GM12892 (cell line): ENCODE data around the gene TEX51. TPM values are rescaled to one million over a fixed set of nuclear protein-coding genes. Genes with fewer than 3 reads are reported as not detected.

Experiments used
- DNase-seq: peaks from one replicate; pipeline ENCODE4 v3.0.0; 2011; ENCODE audit not compliant: insufficient read length
- FAIRE-seq: peaks from 2 replicates; lab custom pipeline; 2011; peaks lifted over from hg19 to GRCh38; lab: Jason Lieb, UNC
- POLR2A ChIP-seq: IDR thresholded peaks from 2 replicates; pipeline ENCODE4 v1.6.1; 2011; ENCODE audit warnings: low read depth, low read length, control low read depth
- POLR2AphosphoS5 ChIP-seq: IDR thresholded peaks from 2 replicates; pipeline ENCODE4 v1.6.1; 2011; ENCODE audit warnings: low read depth, low read length, control low read depth
- TAF1 ChIP-seq: IDR thresholded peaks from 2 replicates; pipeline ENCODE4 v1.6.1; 2011; ENCODE audit warnings: low read depth, mild to moderate bottlenecking, control low read depth, low read length, borderline replicate concordance
- polyA plus RNA-seq: library from polyadenylated mRNA; unstranded; fragments of >200 nt; gene quantifications from one replicate; pipeline ENCODE4 v1.2.1, GENCODE V29; 2012; ENCODE audit warnings: missing spikeins, inconsistent platforms; ENCODE audit not compliant: missing spikeins

TEX51 gene
- polyA plus RNA-seq = not detected

DNA sequence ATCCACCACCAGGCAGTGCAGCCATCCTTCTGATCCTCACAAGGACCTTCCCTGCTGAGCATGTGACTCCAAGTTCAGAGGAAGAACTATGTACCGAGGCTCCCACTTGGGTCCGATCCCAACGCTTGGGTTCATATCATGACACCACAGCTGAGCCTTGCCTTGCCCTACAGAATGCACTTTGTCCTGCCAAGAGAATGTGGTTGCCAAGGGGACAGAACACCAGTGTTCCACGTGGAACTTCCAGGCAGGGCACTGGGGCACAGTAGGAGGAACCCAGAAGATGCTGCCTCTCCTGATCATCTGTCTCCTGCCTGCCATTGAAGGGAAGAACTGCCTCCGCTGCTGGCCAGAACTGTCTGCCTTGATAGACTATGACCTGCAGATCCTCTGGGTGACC is at the start of gene TEX51:
TEX51 (plus strand) TSS at position 255 of the 400 bp plus-strand sequence; CDS start at position 284, 29 bp downstream.
- no peak for FAIRE-seq
- DNase-seq = no peak
- TF ChIP-seq POLR2AphosphoS5 = no peak
- TF ChIP-seq TAF1 = no peak
- TF ChIP-seq POLR2A = no peak

DNA sequence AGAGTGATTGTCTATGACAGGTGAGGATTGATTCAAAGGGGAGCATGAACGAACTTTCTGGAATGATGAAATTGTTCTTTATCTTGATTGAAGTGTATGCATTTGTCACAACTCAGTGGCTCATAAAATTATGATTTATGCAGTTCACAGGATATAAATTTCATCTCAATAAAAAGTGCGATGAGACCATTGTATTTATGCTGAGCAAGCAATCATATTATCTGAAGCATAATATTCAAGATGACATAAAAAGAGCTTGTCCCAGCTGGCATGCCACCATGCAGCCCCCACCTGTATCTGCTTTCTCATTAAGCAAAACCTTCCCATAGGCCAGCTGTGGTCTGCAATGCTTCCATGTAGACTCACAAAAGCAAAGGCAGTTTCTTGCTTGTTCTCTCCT is 49.6 kb upstream of the TEX51 start:
- no peak for FAIRE-seq
- TF ChIP-seq POLR2A (no peak), POLR2AphosphoS5 (no peak), TAF1 (no peak)

DNA sequence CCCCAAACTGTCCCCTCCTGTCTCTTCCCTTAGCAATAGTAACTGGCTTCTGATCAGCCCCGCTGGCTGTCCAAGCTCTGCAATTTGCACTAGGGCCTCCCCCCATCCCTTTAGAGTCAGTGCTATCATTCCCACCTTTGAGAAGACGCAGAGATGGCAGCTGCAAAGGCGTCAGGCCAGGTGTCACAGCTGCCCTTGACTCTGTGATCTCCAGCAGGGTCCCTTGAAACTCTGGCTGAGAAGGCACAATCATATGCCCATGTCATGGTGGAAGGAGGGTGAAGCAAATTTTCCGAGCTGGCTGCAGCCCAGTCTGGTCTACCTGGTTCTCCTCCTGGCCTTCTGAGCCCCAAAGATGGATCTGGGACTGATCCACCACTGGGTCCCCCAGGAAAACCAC is 49.2 kb upstream of the TEX51 start:
- FAIRE-seq (no peak), DNase-seq (no peak)
- TF ChIP-seq TAF1 (no peak), POLR2A (no peak), POLR2AphosphoS5 (no peak)

More for the DNA sequence above, 49.6 kb upstream of the TEX51 start:
- DNase-seq = no peak

DNA sequence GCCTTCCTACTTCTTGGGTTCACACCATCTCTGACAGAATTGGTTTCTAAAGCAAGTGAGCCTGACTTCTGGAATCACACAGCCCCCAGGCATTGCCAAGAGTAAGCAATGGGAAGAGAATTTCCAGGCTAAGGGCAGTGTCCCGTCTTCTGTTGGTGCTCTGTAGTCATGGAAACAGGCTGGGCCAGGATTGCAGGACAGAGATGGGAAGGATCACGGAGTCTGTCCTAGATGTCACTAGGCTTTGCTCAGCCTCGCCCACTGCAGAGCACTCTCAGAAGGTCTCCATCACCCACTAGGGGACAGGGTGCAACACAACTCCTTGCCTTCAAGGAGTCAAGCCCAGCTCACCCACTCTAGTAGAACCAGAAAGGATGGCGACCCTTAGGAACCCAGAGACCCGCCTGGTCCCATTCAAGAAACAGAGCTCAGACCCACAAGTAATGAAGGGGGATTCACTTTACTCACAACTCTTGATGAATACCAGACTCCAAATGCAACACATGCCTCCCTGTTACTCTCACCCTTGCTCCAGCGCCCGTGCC is 48.6 kb upstream of the TEX51 start:
- FAIRE-seq = no peak
- TF ChIP-seq TAF1 (no peak), POLR2A (no peak), POLR2AphosphoS5 (no peak)
- no peak for DNase-seq

DNA sequence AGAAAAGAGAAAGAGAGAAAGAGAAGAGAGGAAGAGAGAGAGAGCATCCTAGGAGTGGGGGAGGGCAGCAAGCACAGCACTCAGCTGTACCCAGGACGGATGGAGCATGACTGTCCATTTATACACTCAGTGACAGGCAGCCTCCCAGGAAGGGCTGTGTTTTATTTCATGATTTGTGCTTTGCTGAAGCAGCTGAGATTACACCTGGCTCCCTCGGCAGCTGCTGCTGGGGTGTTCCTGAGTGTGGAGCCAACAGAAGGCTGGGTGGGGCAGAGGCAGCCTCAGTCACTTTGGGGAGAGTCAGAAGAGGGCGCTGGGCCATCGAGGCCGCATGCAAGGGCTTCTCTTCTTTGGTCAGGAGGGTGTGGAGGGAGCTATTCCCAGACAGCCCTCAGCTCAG is 47.8 kb upstream of the TEX51 start:
- TF ChIP-seq POLR2AphosphoS5 (no peak), TAF1 (no peak), POLR2A (no peak)
- DNase-seq (no peak), FAIRE-seq (no peak)

DNA sequence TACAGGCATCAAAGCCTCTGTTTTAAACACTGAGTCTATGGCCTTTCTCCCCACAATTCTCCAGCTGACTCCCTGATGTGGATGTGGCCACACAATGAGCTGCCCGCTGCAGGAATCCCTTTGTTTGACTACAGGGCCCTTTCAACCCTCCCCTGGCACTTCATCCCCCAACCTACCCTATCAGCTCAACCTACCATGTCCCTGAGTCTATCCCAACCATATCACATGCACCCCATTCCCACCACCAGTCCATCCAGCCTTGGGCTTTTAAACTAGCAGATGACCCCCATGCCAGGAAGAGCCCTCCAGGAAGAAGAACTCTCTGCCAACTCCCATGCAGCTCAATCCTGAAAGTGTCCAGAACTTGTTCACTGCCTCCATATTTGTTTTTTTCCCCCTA is 46.9 kb upstream of the TEX51 start:
- TF ChIP-seq POLR2A = no peak
- no peak for TF ChIP-seq TAF1
- no peak for TF ChIP-seq POLR2AphosphoS5

DNA sequence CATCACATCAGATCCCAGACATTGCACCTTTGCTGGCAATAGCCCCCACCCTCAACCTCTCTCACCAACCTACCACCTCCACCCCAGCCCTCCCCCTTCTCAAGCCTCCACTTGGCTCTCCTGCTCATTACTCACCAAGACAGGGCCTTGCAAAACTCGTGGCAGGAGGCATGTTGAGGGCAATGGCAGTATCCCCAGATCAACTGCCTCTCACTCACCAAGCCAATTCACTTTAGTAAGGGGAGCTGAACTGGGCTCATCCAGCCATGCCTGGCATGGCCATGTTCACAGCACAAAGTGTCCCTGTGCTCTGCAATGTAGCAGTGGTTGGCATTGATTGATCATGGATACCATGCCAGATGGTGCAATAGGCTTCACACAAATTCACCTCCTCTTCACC is 46.3 kb upstream of the TEX51 start:
- no peak for FAIRE-seq
- TF ChIP-seq POLR2AphosphoS5 (no peak), POLR2A (no peak), TAF1 (no peak)

More for the DNA sequence above, 46.9 kb upstream of the TEX51 start:
- FAIRE-seq (no peak), DNase-seq (no peak)

DNA sequence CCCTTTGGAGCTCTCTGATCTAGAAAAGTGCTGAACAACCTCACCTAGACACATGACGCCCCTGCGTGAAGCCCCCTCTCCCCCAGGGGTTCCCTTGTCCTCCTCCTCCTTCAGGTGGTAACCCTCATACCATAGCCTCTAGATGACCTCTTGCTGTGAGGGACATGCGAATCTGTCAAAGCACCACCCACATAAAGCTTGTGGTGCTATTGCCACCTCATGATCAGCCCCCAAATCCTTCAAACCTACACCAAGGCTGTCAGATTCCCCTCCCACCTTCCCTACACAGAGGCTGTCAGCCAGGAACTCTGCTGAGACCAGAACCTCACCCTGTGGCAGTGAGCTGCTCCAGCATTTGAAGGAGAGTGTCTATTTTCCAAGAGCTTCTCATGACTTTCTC is 43.1 kb upstream of the TEX51 start:
- TF ChIP-seq TAF1 (no peak), POLR2A (no peak), POLR2AphosphoS5 (no peak)
- DNase-seq = no peak
- no peak for FAIRE-seq

More for the DNA sequence above, 46.3 kb upstream of the TEX51 start:
- no peak for DNase-seq

DNA sequence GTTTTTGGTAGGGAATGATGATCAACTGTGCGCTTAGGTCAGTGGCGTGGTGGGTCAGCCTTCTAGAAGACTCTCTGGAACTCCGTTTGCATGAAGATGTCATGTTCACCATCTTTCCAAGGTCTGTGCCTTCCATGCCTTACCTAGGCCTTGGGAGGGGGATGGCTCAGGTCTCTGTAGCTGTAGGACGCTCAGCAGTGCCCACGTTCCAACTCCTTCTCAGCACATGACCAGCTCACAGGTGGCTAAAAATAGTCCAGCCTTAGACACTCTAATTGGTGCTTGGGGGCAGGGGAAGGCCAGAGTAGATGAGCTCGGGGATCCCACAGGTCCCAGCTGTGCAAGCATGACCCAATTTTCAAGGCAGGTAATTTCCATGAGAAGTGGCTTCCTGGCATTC is 42.3 kb upstream of the TEX51 start:
- DNase-seq (no peak), FAIRE-seq (no peak)

DNA sequence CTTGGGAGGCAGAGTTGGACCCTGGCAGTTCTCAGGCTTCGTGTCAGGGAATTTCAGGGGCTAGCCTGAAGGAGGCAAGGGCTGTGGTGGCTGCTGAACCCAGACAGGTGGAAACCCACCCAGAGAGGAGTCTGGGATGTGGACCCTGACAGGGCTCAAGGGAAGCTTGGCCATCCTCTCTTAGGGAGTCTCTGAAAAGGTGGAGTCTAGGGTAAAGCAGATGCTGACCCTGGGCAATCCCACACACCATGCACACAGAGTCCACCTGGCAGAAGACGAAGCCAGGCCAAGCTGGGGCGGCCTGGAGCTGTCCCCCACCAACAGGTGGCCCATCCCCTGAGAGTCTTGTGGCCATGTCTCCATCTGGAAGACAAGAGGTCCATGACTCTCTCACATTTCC is 41.2 kb upstream of the TEX51 start:
- DNase-seq = no peak
- TF ChIP-seq POLR2AphosphoS5 (no peak), TAF1 (no peak), POLR2A (no peak)
- no peak for FAIRE-seq

More for the DNA sequence above, 42.3 kb upstream of the TEX51 start:
- TF ChIP-seq POLR2A = no peak
- TF ChIP-seq TAF1 = no peak
- no peak for TF ChIP-seq POLR2AphosphoS5

DNA sequence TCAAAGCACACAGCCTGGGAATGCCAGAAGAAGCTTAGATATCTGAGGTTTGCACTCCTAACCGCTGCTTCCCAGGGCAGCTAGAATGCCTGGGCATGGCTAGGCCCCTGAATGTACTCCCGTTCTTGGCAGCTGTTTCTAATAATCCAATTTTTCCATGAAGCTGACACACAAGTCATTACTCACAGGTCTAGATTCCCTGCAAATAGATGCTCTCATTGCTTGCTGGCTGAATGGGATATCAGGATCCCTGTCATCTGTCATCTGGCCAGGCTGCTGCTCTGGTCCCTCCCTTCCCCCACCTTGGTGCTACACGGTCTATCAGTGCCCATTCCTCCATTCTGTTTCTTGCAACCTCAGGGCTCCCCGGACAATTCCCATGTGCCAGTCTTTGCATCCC is 40.7 kb upstream of the TEX51 start:
- DNase-seq (no peak), FAIRE-seq (no peak)
- TF ChIP-seq TAF1 (no peak), POLR2AphosphoS5 (no peak), POLR2A (no peak)

DNA sequence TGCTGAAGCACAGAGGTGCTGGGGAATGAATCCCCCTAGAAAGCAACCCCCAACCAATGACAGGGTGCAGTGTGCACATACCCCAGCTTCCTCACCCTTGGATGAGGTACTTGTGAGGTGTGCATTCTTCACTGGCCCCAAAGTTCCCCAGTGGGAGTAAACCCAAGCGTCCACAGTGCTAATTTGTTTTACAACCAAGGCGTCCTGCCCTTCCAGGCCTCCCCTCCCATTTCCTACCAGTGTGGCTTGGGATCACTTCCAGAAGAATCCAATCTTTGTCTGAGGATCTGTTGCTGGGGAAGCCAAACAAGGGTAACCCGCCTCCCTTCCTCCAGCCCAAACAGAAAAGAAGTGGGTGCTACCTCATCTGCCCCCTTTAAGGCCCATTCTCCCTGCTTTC is 40.3 kb upstream of the TEX51 start:
- TF ChIP-seq POLR2A (no peak), TAF1 (no peak), POLR2AphosphoS5 (no peak)
- DNase-seq (no peak), FAIRE-seq (no peak)

DNA sequence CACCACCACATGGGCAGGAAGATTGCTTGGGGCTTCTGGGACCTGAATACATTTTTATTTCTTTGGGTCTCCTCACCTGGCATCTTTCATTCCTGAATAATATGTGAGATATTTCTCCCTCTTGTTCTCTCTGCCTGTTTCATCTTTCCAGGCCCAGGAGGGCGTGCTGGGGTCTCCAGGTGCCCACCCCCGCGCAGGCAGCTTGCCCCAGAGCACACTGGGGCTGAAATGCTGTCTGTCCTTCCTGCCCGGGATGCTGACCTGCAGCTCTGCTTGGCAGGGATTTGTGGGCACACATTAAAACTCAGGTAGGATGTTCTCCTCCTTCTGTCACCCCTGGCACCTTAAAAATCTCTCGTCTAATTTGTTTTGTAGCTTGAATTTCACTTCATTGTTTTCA is 39.7 kb upstream of the TEX51 start:
- FAIRE-seq = no peak
- TF ChIP-seq TAF1 (no peak), POLR2A (no peak), POLR2AphosphoS5 (no peak)
- no peak for DNase-seq

DNA sequence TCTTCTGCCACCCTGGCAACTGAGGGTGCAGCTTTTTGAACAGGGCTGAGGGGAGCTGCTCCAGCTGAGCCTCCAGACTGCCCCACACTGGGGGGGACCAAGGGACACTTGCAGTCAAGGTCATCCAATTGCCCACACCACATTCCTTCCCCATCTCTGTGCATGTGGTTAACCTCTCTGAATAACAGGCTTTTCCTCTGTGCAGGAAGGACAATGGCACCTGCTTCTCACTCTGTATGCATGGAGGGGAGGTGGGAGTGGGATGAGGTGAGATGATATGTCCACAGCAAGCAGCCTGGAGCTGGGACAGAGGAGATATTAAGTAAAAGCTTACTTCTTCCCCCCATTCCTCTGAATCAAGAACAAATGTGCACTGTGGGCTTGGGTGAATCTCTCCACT is 39.1 kb upstream of the TEX51 start:
- FAIRE-seq (no peak), DNase-seq (no peak)
- no peak for TF ChIP-seq POLR2A
- no peak for TF ChIP-seq TAF1
- TF ChIP-seq POLR2AphosphoS5 = no peak
